GM19035 (cell line): Measurements from ENCODE around the gene LIMS2.

Source experiments
- ATAC-seq: cut with Tn5 transposase; IDR thresholded peaks from one replicate; pipeline ENCODE4 v1.9.1; 2021; ENCODE audit not compliant: unreplicated experiment

The LIMS2 gene

GRCh38 chr2:127647242-127648190 is 27.8 kb downstream of the LIMS2 start:
- ATAC-seq = no peak

GRCh38 chr2:127646487-127647241 is 28.7 kb downstream of the LIMS2 start:
- ATAC-seq = no peak

- ATAC-seq = no peak
Measured at GRCh38 chr2:127645395-127646291, 29.7 kb downstream of the LIMS2 start, which contains the start of gene GPR17. Gene GPR17 (plus strand): TSS chr2:127646153. CDS start chr2:127650736, 4,583 bp downstream.

GRCh38 chr2:127645026-127645394 is 30.3 kb downstream of the LIMS2 start:
- ATAC-seq = no peak

GRCh38 chr2:127644066-127645025 is 31.0 kb downstream of the LIMS2 start:
- ATAC-seq = no peak

- ATAC-seq = no peak
Measured at GRCh38 chr2:127643439-127644065, 31.8 kb downstream of the LIMS2 start.

- ATAC-seq = no peak
Measured at GRCh38 chr2:127642706-127643438, 32.5 kb downstream of the LIMS2 start.

GRCh38 chr2:127641846-127642507 is 33.4 kb downstream of the LIMS2 start:
- no peak for ATAC-seq

- ATAC-seq = no peak
Measured at GRCh38 chr2:127641133-127641532, 34.2 kb downstream of the LIMS2 start.

GRCh38 chr2:127640082-127641072 is 35.0 kb downstream of the LIMS2 start:
- ATAC-seq = no peak

GRCh38 chr2:127639111-127639474 is 36.2 kb downstream of the LIMS2 start:
- no peak for ATAC-seq

GRCh38 chr2:127638361-127639110 is 36.8 kb downstream of the LIMS2 start:
- ATAC-seq = no peak

GRCh38 chr2:127637725-127638252 is 37.5 kb downstream of the LIMS2 start:
- no peak for ATAC-seq

- no peak for ATAC-seq
Measured at GRCh38 chr2:127637236-127637630, 38.1 kb downstream of the LIMS2 start.

GRCh38 chr2:127636248-127637235 is 38.8 kb downstream of the LIMS2 start:
- ATAC-seq = no peak
